ENCODE data around the gene LHX5. TPM values are rescaled to one million over a fixed set of nuclear protein-coding genes. Genes with fewer than 3 reads are reported as not detected.

Gene LHX5
- polyA plus RNA-seq, 1 donor = not detected

- DNase-seq (ENCODE audit: low read depth) = no peak
Measured at GRCh38 chr12:113465808-113466453, 5.7 kb downstream of the LHX5 start.

GRCh38 chr12:113464852-113465719, 6.6 kb downstream of the LHX5 start:
- no peak for DNase-seq (ENCODE audit: low read depth)

GRCh38 chr12:113464452-113464775, 7.3 kb downstream of the LHX5 start:
- DNase-seq (ENCODE audit: low read depth) = no peak

- no peak for DNase-seq (ENCODE audit: low read depth)
Measured at GRCh38 chr12:113463746-113464451, 7.8 kb downstream of the LHX5 start.

- DNase-seq (ENCODE audit: low read depth) = no peak
Measured at GRCh38 chr12:113462998-113463745, 8.5 kb downstream of the LHX5 start.

- peak; percentile 29 for DNase-seq (ENCODE audit: low read depth)
Measured at GRCh38 chr12:113462117-113462774, 9.4 kb downstream of the LHX5 start.

- no peak for DNase-seq (ENCODE audit: low read depth)
Measured at GRCh38 chr12:113461666-113462065, 10.0 kb downstream of the LHX5 start.

- no peak for DNase-seq (ENCODE audit: low read depth)
Measured at GRCh38 chr12:113459981-113460380, 11.7 kb downstream of the LHX5 start.

- no peak for DNase-seq (ENCODE audit: low read depth)
Measured at GRCh38 chr12:113457710-113458109, 14.0 kb downstream of the LHX5 start.

- DNase-seq (ENCODE audit: low read depth) = no peak
Measured at GRCh38 chr12:113457185-113457584, 14.5 kb downstream of the LHX5 start.

GRCh38 chr12:113456761-113457160, 14.9 kb downstream of the LHX5 start:
- DNase-seq (ENCODE audit: low read depth) = no peak

- no peak for DNase-seq (ENCODE audit: low read depth)
Measured at GRCh38 chr12:113456199-113456598, 15.5 kb downstream of the LHX5 start.

GRCh38 chr12:113453330-113453729, 18.3 kb downstream of the LHX5 start:
- DNase-seq (ENCODE audit: low read depth) = no peak

- no peak for DNase-seq (ENCODE audit: low read depth)
Measured at GRCh38 chr12:113452458-113452857, 19.2 kb downstream of the LHX5 start.

- DNase-seq (ENCODE audit: low read depth) = no peak
Measured at GRCh38 chr12:113449839-113450238, 21.8 kb downstream of the LHX5 start.

- no peak for DNase-seq (ENCODE audit: low read depth)
Measured at GRCh38 chr12:113449299-113449698, 22.4 kb downstream of the LHX5 start.

- no peak for DNase-seq (ENCODE audit: low read depth)
Measured at GRCh38 chr12:113448873-113449272, 22.8 kb downstream of the LHX5 start.

- no peak for DNase-seq (ENCODE audit: low read depth)
Measured at GRCh38 chr12:113445544-113446171, 26.0 kb downstream of the LHX5 start.

- no peak for DNase-seq (ENCODE audit: low read depth)
Measured at GRCh38 chr12:113443030-113443539, 28.6 kb downstream of the LHX5 start.

GRCh38 chr12:113440947-113441782, 30.5 kb downstream of the LHX5 start:
- DNase-seq (ENCODE audit: low read depth) = no peak

All from forelimb muscle (tissue), 1 donor.